Kidney capillary endothelial cell (primary cell): ENCODE measurements around the gene PTPN6.
A peak's percentile ranks its signal among the peaks of the same experiment; 100 is the strongest.

ENCODE experiments used
- DNase-seq: peaks from one replicate; pipeline ENCODE4 v3.0.0-alpha.2; 2018; ENCODE audit warnings: low spot score

Gene PTPN6

DNA sequence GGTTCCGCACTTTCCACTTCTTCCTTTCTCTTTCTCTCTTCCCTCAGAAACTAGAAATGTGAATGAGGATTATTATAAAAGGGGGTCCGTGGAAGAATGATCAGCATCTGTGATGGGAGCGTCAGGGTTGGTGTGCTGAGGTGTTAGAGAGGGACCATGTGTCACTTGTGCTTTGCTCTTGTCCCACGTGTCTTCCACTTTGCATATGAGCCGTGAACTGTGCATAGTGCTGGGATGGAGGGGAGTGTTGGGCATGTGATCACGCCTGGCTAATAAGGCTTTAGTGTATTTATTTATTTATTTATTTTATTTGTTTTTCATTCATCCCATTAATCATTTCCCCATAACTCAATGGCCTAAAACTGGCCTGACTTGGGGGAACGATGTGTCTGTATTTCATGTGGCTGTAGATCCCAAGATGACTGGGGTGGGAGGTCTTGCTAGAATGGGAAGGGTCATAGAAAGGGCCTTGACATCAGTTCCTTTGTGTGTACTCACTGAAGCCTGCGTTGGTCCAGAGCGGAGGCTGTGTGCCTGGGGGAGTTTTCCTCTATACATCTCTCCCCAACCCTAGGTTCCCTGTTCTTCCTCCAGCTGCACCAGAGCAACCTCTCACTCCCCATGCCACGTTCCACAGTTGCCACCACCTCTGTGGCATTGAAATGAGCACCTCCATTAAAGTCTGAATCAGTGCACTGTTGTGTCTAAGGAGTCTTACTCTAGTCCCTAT, 28.0 kb upstream of the PTPN6 start:
- no peak for DNase-seq

GRCh38 chr12:6923851-6924250, 27.3 kb upstream of the PTPN6 start:
- DNase-seq = no peak

- no peak for DNase-seq
These were observed 26.0 kb upstream of the PTPN6 start for GRCh38 chr12:6925239-6925539.

- peak; percentile 71 for DNase-seq
These were observed 25.4 kb upstream of the PTPN6 start for GRCh38 chr12:6925540-6926279.

GRCh38 chr12:6927379-6928021, 23.7 kb upstream of the PTPN6 start, which contains the start of gene ATN1:
ATN1 (plus strand) TSS chr12:6927959; CDS start chr12:6934002, 6,043 bp downstream.
- no peak for DNase-seq

GRCh38 chr12:6928022-6928702, 23.0 kb upstream of the PTPN6 start:
- DNase-seq = no peak

- DNase-seq = no peak
These were observed 22.3 kb upstream of the PTPN6 start for GRCh38 chr12:6928703-6929407.

- DNase-seq = no peak
These were observed 21.4 kb upstream of the PTPN6 start for GRCh38 chr12:6929466-6930452.

DNA sequence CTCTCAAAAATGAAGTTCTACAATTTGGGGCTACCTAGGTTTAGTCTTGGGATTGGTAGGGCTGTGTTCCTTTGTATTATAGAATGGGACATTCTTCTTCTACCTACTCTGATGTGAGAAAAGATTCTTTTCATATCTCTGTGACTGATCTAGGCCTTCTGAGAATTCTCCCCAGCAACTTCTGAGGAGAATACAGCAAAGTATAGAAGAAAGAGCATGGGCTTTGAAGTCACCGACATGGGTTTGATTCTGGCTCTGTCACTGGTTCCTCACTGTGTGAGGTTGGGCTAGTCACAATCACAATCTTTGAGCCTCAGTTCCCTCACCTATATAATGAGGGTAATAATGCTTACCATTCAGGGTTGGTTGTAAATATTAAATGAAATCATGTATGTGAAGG, 18.4 kb upstream of the PTPN6 start:
- DNase-seq = no peak

- no peak for DNase-seq
These were observed 17.0 kb upstream of the PTPN6 start for GRCh38 chr12:6934110-6934509.

DNA sequence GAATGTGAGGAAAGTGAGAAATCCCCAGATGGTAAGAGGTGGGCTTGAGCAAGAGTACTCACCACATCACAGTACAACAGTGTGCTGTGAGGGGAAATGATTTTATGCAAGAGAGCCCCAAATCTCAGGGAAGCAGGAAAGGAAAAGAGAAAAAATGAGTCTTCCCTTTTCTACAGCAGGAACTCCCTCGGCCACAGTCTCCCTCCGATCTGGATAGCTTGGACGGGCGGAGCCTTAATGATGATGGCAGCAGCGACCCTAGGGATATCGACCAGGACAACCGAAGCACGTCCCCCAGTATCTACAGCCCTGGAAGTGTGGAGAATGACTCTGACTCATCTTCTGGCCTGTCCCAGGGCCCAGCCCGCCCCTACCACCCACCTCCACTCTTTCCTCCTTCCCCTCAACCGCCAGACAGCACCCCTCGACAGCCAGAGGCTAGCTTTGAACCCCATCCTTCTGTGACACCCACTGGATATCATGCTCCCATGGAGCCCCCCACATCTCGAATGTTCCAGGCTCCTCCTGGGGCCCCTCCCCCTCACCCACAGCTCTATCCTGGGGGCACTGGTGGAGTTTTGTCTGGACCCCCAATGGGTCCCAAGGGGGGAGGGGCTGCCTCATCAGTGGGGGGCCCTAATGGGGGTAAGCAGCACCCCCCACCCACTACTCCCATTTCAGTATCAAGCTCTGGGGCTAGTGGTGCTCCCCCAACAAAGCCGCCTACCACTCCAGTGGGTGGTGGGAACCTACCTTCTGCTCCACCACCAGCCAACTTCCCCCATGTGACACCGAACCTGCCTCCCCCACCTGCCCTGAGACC, 15.6 kb upstream of the PTPN6 start:
- DNase-seq = no peak

GRCh38 chr12:6936194-6936635, 14.9 kb upstream of the PTPN6 start:
- DNase-seq = no peak

DNA sequence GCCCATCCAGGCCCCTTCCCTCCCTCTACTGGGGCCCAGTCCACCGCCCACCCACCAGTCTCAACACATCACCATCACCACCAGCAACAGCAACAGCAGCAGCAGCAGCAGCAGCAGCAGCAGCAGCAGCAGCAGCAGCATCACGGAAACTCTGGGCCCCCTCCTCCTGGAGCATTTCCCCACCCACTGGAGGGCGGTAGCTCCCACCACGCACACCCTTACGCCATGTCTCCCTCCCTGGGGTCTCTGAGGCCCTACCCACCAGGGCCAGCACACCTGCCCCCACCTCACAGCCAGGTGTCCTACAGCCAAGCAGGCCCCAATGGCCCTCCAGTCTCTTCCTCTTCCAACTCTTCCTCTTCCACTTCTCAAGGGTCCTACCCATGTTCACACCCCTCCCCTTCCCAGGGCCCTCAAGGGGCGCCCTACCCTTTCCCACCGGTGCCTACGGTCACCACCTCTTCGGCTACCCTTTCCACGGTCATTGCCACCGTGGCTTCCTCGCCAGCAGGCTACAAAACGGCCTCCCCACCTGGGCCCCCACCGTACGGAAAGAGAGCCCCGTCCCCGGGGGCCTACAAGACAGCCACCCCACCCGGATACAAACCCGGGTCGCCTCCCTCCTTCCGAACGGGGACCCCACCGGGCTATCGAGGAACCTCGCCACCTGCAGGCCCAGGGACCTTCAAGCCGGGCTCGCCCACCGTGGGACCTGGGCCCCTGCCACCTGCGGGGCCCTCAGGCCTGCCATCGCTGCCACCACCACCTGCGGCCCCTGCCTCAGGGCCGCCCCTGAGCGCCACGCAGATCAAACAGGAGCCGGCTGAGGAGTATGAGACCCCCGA, 14.3 kb upstream of the PTPN6 start:
- no peak for DNase-seq

GRCh38 chr12:6937481-6938352, 13.4 kb upstream of the PTPN6 start:
- peak; percentile 81 for DNase-seq

DNA sequence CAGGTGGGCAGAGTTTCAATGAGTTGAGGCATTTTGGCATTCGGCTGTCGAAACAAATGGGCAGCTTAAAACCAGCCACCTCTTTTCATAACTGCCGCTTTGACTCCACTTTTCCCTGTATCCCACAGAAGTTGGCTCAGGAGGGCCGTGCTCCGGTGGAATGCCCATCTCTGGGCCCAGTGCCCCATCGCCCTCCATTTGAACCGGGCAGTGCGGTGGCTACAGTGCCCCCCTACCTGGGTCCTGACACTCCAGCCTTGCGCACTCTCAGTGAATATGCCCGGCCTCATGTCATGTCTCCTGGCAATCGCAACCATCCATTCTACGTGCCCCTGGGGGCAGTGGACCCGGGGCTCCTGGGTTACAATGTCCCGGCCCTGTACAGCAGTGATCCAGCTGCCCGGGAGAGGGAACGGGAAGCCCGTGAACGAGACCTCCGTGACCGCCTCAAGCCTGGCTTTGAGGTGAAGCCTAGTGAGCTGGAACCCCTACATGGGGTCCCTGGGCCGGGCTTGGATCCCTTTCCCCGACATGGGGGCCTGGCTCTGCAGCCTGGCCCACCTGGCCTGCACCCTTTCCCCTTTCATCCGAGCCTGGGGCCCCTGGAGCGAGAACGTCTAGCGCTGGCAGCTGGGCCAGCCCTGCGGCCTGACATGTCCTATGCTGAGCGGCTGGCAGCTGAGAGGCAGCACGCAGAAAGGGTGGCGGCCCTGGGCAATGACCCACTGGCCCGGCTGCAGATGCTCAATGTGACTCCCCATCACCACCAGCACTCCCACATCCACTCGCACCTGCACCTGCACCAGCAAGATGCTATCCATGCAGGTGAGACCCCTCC, 12.6 kb upstream of the PTPN6 start:
- no peak for DNase-seq

- DNase-seq = no peak
These were observed 12.0 kb upstream of the PTPN6 start for GRCh38 chr12:6939191-6939540.

DNA sequence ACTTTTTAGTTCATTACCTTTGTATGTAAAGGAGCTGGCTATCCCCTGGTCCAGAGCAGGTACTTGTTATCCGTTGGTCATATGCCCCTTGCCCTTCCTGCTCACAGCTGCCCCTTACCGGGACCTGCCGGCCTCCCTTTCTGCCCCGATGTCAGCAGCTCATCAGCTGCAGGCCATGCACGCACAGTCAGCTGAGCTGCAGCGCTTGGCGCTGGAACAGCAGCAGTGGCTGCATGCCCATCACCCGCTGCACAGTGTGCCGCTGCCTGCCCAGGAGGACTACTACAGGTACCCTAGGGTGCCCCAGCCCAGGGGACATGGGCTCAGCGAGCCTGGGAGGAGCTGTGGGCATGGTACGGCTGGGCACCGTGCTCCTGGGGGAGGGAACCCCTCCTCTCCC, 9.9 kb upstream of the PTPN6 start:
- no peak for DNase-seq
